Activated CD8-positive, alpha-beta memory T cell treated with anti-CD3 and anti-CD28 coated beads, Interleukin-2, amount 10 ng/mL, durations not matched to agents 7 days and 5 days (primary cell): ENCODE results near the gene MEGF6. TPM values are rescaled to one million over a fixed set of nuclear protein-coding genes. Genes with fewer than 3 reads are reported as not detected.

ENCODE experiments used
- ATAC-seq: fragments of 150-1000 bp; cut with Tn5 transposase; one replicate; pipeline ENCODE4 v1.10.0; 2021; ENCODE audit warnings: moderate library complexity
- CTCF ChIA-PET: fragments of 350-600 bp; sonication (Branson Sonifier 250); formaldehyde crosslinking; loops from one replicate; lab custom pipeline; 2021; ENCODE audit warnings: antibody characterized with exemption; lab: Charles Lee
- DNase-seq: peaks from one replicate; pipeline ENCODE4 v3.0.0-alpha.2; 2020
- H3K27ac Mint-ChIP-seq: one replicate; pipeline ENCODE4 v1.8.0; 2021; ENCODE audit warnings: mild to moderate bottlenecking, mixed read lengths
- H3K27me3 Mint-ChIP-seq: one replicate; pipeline ENCODE4 v1.8.0; 2021; ENCODE audit warnings: mixed read lengths
- H3K36me3 Mint-ChIP-seq: one replicate; pipeline ENCODE4 v1.8.0; 2021; ENCODE audit warnings: mild to moderate bottlenecking, mixed read lengths
- H3K4me1 Mint-ChIP-seq: one replicate; pipeline ENCODE4 v1.8.0; 2021; ENCODE audit warnings: mixed read lengths
- H3K4me3 Mint-ChIP-seq: one replicate; pipeline ENCODE4 v1.8.0; 2021; ENCODE audit warnings: mild to moderate bottlenecking, moderate library complexity, mixed read lengths
- H3K9me3 Mint-ChIP-seq: one replicate; pipeline ENCODE4 v1.8.0; 2022; ENCODE audit warnings: low read depth, mixed read lengths
- total RNA-seq, 2 experiments: library from RNA; stranded (reverse); gene quantifications; one replicate each; pipeline ENCODE4 v1.2.3, GENCODE V29; 2021

Gene MEGF6, protein sequence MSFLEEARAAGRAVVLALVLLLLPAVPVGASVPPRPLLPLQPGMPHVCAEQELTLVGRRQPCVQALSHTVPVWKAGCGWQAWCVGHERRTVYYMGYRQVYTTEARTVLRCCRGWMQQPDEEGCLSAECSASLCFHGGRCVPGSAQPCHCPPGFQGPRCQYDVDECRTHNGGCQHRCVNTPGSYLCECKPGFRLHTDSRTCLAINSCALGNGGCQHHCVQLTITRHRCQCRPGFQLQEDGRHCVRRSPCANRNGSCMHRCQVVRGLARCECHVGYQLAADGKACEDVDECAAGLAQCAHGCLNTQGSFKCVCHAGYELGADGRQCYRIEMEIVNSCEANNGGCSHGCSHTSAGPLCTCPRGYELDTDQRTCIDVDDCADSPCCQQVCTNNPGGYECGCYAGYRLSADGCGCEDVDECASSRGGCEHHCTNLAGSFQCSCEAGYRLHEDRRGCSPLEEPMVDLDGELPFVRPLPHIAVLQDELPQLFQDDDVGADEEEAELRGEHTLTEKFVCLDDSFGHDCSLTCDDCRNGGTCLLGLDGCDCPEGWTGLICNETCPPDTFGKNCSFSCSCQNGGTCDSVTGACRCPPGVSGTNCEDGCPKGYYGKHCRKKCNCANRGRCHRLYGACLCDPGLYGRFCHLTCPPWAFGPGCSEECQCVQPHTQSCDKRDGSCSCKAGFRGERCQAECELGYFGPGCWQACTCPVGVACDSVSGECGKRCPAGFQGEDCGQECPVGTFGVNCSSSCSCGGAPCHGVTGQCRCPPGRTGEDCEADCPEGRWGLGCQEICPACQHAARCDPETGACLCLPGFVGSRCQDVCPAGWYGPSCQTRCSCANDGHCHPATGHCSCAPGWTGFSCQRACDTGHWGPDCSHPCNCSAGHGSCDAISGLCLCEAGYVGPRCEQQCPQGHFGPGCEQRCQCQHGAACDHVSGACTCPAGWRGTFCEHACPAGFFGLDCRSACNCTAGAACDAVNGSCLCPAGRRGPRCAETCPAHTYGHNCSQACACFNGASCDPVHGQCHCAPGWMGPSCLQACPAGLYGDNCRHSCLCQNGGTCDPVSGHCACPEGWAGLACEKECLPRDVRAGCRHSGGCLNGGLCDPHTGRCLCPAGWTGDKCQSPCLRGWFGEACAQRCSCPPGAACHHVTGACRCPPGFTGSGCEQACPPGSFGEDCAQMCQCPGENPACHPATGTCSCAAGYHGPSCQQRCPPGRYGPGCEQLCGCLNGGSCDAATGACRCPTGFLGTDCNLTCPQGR (N-terminal part only)
- total RNA-seq, result 10 to 100 TPM in 1 of 2 experiments, 1 to 10 TPM in 1; 2.1 to 11.2 TPM

DNA sequence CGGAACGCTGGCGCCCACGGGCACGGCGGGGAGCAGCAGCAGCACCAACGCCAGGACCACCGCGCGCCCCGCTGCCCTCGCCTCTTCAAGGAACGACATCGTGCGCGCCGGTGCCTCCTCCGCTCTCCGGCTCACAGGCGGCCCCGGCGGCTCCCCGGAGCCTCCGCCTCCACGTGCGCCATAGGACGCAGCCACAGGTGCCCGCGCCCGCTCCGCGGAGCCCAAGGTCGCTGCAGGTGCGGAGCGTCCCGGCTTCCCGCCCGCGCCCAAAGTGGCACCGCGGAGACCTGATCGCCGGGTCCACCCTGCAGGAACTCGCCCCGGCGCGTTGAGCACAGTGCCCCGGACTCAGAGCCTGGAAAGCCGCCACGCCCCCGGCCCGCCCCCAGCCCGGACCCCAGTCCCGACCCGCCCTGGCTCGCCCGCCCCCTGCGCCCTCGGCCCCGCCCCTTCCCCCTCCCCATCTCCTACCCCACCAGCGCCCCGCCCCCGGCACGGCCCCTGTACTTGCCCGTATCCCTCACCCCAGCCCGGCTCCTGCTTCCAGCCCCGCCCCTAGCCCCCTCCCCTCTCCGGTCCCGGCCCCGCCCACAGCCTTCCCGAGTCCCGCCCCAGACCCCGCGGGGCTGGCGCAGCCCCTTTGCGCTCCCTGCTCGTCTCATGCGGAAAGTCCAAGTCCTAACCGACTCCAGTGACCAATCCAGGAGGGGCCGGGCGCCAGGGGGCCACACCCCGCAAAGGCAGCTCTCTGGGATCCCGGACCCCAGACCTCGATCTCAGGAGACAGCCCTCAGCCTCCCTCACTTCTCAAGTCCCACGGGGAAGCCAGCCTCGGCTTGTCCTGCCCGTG is at the start of gene MEGF6:
TSS of gene MEGF6 (minus strand) at position 339 of the 850 bp plus-strand sequence. CDS start at position 99, 240 bp downstream.
- CTCF ChIA-PET, result no interaction called here
- Mint-ChIP-seq H3K9me3 (no peaks in the 10 kb centered on the region), H3K27ac (no peak within 1 kb of the TSS), H3K36me3 (no peaks in the 10 kb centered on the region), H3K4me1 (peaks cover 1% of the 10 kb centered on the region), H3K27me3 (peaks cover 34% of the 10 kb centered on the region), H3K4me3 (no peak within 1 kb of the TSS)
- ATAC-seq (peak; percentile 67), DNase-seq (no peak)

DNA sequence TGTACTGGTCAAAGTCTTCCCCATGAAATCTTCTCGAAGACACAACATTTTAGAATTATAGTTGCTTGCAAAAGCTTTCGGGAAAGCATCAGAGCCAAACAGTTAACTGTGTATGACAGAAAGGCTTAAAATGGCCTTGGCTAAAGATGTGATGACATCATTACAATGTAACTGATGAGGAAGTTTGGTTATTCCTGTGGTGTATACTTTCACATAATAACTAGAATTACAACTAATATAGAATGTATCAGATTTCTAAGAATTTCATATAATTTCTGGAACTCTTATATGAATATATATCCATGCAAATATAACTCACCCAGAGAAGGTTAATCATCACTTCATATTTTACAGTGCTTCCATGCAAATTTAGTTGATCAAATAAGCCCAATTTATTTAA is 49.4 kb upstream of the MEGF6 start:
- H3K27me3 Mint-ChIP-seq, result peaks cover 40% of the 10 kb centered on the region

DNA sequence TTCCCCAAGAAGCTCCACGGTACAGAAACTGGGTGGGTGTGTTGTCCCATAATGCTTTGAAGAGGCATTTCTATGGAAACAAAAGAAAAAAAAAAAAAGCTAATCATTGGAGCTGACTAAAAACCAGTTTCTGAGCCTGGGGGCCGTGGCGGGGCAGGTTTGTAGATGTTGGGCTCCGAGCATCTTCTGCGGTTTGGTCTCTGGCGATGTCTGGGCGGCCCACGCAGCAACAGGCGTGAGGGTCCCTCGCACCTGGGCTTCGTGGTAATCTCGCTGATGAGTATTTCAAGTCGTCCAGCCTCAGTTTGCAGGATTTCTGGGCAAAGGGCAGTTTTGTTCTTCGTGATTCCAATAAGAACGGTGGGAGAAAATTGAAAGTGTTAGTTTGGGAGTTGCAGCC is 47.8 kb upstream of the MEGF6 start:
- Mint-ChIP-seq H3K9me3 (no peaks in the 10 kb centered on the region), H3K36me3 (no peaks in the 10 kb centered on the region)
- CTCF ChIA-PET, result no interaction called here

More for the DNA sequence above, 49.4 kb upstream of the MEGF6 start:
- no peak overlapping the region for H3K27ac Mint-ChIP-seq
- CTCF ChIA-PET, result no interaction called here
- no peak for ATAC-seq
- H3K4me1 Mint-ChIP-seq, result peaks cover 24% of the 10 kb centered on the region
- H3K36me3 Mint-ChIP-seq, result no peaks in the 10 kb centered on the region
- H3K9me3 Mint-ChIP-seq, result no peaks in the 10 kb centered on the region
- H3K4me3 Mint-ChIP-seq, result no peak overlapping the region
- no peak for DNase-seq

DNA sequence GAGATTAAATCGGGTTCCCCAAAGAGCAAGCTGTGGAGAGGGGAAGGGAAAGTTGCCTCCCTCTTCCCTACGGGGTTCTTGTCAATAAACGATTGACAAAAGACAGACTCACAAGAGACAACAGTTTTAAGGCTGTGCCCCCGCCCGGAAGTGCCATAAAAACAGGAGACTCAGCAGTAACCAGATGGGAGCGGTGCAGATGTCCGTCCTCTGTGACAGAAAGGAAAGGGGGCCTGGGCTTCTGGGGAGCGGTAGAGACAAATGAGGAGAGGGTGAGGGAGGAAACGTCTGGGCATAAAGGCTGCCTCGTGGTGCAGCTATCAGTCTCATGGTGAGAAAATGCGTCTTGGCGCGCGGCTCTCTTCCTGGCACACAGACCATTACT is 46.9 kb upstream of the MEGF6 start:
- Mint-ChIP-seq H3K9me3 (no peaks in the 10 kb centered on the region), H3K27me3 (peaks cover 63% of the 10 kb centered on the region), H3K4me1 (peaks cover 24% of the 10 kb centered on the region), H3K4me3 (no peak overlapping the region), H3K36me3 (no peaks in the 10 kb centered on the region), H3K27ac (no peak overlapping the region)
- CTCF ChIA-PET, result no interaction called here
- DNase-seq (no peak), ATAC-seq (no peak)

More for the DNA sequence above, 47.8 kb upstream of the MEGF6 start:
- DNase-seq, result no peak
- ATAC-seq, result no peak
- H3K27me3 Mint-ChIP-seq, result peaks cover 56% of the 10 kb centered on the region
- H3K4me3 Mint-ChIP-seq, result no peak overlapping the region
- no peak overlapping the region for H3K27ac Mint-ChIP-seq
- H3K4me1 Mint-ChIP-seq, result peaks cover 24% of the 10 kb centered on the region

DNA sequence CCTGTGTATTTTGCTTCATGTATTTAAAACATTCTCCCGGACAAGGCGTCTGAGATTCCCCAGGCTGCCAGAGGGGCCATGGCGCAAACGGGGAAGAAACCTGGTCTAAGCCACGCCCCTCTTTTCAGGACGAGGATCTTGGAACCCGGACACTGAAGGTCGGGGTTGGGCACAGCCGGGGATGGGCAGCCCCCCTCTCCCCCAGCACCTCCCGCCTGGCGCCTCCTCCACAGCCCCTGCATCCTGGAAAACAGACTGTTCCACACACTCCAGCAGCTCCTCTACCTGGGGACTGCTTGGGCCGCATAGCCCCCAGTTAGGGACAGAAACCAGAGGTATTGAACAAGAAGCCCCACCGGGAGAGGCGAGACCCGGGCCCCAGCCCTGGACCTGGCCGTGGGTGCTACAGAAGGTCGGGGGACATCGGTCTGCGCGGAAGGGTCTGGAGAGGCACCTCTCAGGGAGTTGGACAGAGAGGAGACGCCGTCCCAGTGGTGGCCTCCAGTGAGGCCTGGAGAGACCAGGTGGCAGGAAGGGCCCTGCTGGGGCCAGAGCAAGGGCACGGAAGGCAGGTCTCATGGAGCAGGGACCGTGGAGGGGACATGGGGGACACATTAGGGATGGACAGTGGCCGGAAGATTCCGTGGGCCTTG is 46.4 kb upstream of the MEGF6 start:
- Mint-ChIP-seq H3K9me3 (no peaks in the 10 kb centered on the region), H3K27ac (no peak overlapping the region), H3K27me3 (peaks cover 65% of the 10 kb centered on the region), H3K36me3 (no peaks in the 10 kb centered on the region), H3K4me1 (peaks cover 24% of the 10 kb centered on the region), H3K4me3 (no peak overlapping the region)
- CTCF ChIA-PET, result no interaction called here
- DNase-seq, result no peak
- ATAC-seq, result no peak

DNA sequence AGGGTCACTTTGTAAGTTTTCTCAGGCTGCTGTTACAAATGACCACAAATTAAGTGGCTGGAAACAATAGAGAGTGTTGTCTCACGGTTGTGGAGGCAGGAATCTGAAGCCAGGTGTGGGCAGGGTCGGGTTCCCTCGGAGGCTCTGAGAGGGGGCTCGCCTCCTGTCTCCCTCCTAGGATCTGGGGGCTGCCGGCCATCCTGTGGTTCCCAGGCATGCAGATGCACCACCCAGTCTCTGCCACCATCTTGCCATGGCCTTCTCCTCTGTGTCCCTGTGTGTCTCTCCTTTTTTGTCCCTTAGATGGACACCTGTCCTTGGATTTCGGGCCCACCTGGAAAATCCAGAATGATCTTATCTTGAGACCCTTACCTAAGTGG is 45.8 kb upstream of the MEGF6 start:
- no peaks in the 10 kb centered on the region for H3K36me3 Mint-ChIP-seq
- CTCF ChIA-PET, result no interaction called here
- no peaks in the 10 kb centered on the region for H3K9me3 Mint-ChIP-seq
- no peak overlapping the region for H3K27ac Mint-ChIP-seq
- peaks cover 65% of the 10 kb centered on the region for H3K27me3 Mint-ChIP-seq
- H3K4me3 Mint-ChIP-seq, result no peak overlapping the region
- H3K4me1 Mint-ChIP-seq, result peaks cover 24% of the 10 kb centered on the region
- ATAC-seq (no peak), DNase-seq (no peak)

DNA sequence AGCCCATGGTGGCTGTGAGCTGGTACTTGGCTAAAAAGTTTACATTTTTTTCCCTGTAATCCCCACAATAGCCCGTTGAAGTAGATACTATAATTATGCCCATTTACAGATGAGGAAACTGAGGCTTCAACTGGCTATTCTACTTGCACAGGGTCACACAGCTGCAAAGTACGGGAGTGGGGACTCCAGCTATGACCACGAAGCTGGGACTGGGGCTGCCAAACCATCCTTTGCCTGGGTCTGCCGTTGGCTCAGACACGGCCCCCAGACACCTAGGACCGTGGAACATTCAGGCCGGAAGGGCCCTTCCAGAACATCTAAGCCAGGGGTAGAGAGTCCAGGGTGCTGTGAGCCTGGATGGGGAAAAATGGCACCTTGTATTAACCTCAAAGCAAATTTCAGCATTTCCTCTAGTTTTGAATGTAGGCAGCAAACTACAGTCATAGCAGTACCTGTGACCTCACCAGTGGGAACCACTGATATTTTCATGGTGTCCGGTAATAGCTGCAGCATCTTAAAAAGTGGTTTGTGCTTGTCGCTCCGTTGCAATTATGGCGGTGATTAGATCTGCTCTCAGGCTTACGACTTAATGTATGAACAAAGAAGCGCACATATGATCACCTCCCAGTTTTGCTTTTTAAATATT is 45.3 kb upstream of the MEGF6 start:
- DNase-seq (peak; percentile 74), ATAC-seq (peak; percentile 60)
- H3K27ac Mint-ChIP-seq, result peak overlapping the region; percentile 45
- no peaks in the 10 kb centered on the region for H3K9me3 Mint-ChIP-seq
- H3K4me1 Mint-ChIP-seq, result peaks cover 24% of the 10 kb centered on the region
- H3K27me3 Mint-ChIP-seq, result peaks cover 67% of the 10 kb centered on the region
- H3K4me3 Mint-ChIP-seq, result no peak overlapping the region
- CTCF ChIA-PET, result interaction anchor here (1.0 kb wide), 1 partner anchor 38 kb away, joined by 4 read pairs; no protein-coding TSS in a partner anchor
- H3K36me3 Mint-ChIP-seq, result no peaks in the 10 kb centered on the region

DNA sequence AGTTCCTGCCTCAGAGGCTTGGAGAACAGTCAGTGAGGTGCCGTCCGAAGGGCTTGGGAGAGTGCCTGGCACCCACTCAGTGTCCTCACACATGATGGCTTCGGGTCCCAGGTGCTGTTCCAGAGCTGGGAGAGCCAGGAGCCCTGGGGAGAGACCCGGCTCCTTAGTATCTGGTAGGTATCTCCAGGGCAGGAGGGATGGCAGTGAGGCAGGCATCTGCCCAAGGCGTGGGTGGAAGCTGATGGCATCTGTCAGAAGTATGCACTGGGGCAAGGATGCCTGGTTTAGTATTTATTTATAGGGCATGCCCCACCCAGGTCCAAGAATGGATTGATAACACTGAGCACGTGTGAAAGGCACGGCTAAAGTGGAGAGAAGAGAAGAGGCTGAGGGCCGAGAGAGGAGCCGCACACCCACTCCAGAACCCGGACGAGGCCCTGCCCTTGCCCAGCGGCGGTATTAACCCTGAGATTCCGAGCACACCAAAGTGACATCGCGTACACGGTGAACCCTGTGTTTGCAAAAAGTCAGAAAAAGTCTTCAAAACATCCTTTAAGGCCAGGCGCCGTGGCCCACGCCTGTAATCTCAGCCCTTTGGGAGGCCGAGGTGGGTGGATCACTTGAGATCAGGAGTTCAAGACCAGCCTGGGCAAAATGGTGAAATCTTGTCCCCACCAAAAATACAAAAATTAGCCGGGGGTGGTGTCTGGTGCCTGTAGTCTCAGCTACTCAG is 43.4 kb upstream of the MEGF6 start:
- CTCF ChIA-PET, result interaction anchor here (1.2 to 1.9 kb wide), 3 partner anchors 33 to 70 kb away, joined by 3 to 11 read pairs (median 3); no protein-coding TSS in a partner anchor
- DNase-seq (no peak), ATAC-seq (no peak)
- H3K36me3 Mint-ChIP-seq, result no peaks in the 10 kb centered on the region
- H3K4me3 Mint-ChIP-seq, result no peak overlapping the region
- no peak overlapping the region for H3K27ac Mint-ChIP-seq
- H3K9me3 Mint-ChIP-seq, result no peaks in the 10 kb centered on the region
- H3K27me3 Mint-ChIP-seq, result peaks cover 78% of the 10 kb centered on the region
- peaks cover 26% of the 10 kb centered on the region for H3K4me1 Mint-ChIP-seq

DNA sequence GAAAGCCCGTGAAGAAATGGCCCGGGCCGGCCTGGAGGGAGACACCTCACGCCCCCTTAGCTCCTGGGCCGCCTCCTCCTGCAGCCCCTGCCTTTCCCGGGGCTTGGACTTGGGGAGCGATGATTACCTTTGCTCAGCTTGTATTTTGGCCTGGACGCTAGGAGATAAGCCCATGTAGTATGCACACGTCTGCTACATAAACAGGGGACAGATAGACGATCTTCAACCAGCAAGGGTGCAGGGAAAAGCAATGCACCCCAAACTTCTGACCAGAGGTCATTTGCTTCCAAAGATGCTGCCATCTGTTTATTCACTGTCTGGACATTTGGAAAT is 41.9 kb upstream of the MEGF6 start:
- no peak for DNase-seq
- H3K9me3 Mint-ChIP-seq, result no peaks in the 10 kb centered on the region
- H3K4me3 Mint-ChIP-seq, result no peak overlapping the region
- ATAC-seq, result no peak
- CTCF ChIA-PET, result interaction anchor here (1.3 to 1.9 kb wide), 4 partner anchors 23 to 34 kb away, joined by 3 to 11 read pairs (median 3); no protein-coding TSS in a partner anchor
- H3K4me1 Mint-ChIP-seq, result peaks cover 34% of the 10 kb centered on the region
- H3K27ac Mint-ChIP-seq, result no peak overlapping the region
- no peaks in the 10 kb centered on the region for H3K36me3 Mint-ChIP-seq
- peaks cover 69% of the 10 kb centered on the region for H3K27me3 Mint-ChIP-seq

DNA sequence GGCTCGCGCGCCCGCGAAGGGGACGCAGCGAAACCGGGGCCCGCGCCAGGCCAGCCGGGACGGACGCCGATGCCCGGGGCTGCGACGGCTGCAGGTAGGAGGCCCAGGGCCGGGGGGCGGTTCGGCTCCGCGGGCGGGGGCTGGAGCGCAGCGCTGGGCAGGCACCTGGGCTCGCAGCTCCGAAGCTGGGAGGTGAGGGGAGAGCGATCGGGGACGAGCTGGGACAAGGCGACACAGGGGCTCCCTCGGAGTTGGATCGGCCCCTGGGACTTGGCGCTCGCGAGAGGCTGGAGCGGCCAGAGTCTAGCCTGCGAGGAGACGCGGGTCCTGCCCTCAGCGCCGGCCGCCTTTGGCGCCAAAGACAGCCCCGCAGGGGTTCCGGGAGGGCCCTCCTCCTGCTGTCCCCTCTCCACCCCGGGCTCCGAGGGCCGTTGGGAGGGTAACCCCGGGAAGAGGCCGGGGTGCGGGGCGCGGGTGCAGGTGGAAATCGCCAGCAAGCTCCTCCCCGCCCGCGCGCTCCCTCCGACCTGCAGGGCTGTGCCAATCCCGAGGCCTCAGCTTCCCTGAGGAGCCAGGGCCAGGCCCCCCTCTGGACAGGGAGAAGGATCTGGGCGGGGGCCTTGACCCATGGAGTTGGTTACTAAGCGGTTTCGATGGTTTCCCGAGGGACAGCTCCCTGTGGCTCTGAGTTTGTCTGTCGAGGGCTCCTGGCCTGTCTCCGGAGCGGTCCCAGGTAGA is 41.4 kb upstream of the MEGF6 start:
- H3K27ac Mint-ChIP-seq, result no peak overlapping the region
- peaks cover 64% of the 10 kb centered on the region for H3K27me3 Mint-ChIP-seq
- H3K9me3 Mint-ChIP-seq, result no peaks in the 10 kb centered on the region
- DNase-seq (no peak), ATAC-seq (no peak)
- CTCF ChIA-PET, result interaction anchor here (1.3 to 1.9 kb wide), 3 partner anchors 22 to 33 kb away, joined by 3 to 11 read pairs (median 3); no protein-coding TSS in a partner anchor
- peaks cover 36% of the 10 kb centered on the region for H3K4me1 Mint-ChIP-seq
- no peaks in the 10 kb centered on the region for H3K36me3 Mint-ChIP-seq
- H3K4me3 Mint-ChIP-seq, result no peak overlapping the region
